SKM-1 (cell line): ENCODE measurements around the gene ATP2A1.
"Not testable (repeated sequence)": the region's sequence is repeated elsewhere in the genome, so short reads cannot be mapped to it uniquely, and the experiment has no call there.

Source experiments
- DNase-seq: peaks from one replicate; lab custom pipeline; 2025; ENCODE audit not compliant: unreplicated experiment; lab: John Stamatoyannopoulos, UW

Gene ATP2A1

GRCh38 chr16:28880955-28881354 lies 2.7 kb downstream of the ATP2A1 start:
- DNase-seq = no peak

DNA sequence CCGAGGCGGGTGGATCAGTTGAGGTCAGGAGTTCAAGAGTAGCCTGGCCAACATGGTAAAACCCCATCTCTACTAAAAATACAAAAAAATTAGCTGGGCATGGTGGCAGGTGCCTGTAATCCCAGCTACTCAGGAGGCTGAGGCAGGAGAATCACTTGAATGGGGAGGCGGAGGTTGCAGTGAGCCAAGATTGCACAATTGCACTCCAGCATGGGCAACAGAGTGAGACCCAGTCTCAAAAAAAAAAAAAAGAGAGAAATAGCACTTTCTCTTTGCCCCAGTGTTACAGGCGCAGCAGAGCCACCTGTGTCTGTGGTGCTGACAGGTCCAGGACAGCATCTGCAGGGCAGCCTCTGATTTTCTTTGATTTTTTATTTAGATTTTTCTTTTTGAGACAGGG lies 3.3 kb downstream of the ATP2A1 start:
- DNase-seq = not testable (repeated sequence)

DNA sequence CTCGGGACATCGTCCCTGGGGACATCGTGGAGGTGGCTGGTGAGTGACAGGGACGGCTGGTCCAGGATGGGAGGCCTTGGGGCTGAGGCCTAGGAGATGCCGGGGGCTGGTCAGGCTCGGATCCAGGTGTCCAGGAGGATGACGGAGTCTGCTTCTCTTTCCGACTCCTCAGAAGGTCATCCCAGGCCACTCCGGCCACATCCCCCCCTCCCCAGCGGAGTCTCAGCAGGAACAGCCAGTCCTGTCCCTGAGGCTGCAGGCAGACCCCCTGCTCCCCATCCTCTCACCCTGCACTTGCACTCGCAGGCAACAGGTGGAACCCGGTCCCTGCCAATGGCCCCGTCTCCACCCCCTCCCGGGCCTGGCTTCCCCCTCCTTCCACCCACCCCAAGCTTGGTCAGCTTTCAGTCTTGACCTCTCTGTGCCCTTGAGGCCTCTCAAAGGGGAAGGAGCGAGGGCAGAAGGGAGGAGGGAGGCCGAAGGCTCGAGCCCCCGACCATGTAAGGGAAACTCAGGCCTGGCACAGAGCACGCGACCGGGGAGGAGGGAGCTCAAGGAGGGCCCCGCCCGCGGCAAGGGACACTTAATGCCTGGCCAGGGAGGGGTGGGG lies 4.4 kb downstream of the ATP2A1 start:
- DNase-seq = no peak

DNA sequence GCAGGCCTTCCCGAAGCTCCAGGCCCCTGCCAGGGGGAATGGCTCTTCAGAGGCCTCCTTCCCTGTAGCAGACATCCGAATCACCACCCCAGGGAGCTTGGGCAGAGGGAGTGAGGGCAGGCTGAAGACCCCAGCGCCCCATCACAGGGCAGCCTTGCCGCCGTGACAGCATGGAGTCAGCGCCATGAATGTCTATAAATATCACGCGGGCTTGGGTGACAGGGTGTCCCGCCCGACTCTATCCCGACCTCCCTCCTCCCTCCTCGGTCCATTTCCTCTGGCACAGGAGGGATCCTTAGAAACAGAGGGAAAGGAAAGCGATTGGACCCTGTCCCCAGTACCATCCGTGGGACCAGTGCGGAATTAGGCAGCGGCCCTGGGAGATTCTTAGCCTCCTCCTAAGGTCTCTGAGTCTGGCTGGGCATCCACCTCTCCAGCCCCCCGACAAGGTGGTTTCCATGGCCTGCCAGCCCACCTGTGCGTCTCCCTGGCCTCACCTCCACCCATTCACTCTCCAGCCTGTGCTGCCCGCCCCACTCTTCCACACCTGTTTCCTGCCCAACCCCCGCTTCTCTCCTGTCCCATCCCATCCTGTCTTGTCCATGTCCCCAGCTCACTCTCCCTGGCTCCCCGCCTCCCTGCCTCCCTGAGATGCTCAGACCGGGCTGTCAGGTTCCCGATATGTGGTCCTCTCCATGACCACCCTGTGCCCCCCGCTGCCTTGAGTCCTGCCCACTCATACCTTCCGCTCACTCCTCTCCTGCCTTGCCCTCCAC lies 5.1 kb downstream of the ATP2A1 start:
- no peak for DNase-seq

- DNase-seq = no peak
These were observed 5.8 kb downstream of the ATP2A1 start for GRCh38 chr16:28884045-28884444.

- no peak for DNase-seq
These were observed 8.7 kb downstream of the ATP2A1 start for GRCh38 chr16:28886945-28887344.

DNA sequence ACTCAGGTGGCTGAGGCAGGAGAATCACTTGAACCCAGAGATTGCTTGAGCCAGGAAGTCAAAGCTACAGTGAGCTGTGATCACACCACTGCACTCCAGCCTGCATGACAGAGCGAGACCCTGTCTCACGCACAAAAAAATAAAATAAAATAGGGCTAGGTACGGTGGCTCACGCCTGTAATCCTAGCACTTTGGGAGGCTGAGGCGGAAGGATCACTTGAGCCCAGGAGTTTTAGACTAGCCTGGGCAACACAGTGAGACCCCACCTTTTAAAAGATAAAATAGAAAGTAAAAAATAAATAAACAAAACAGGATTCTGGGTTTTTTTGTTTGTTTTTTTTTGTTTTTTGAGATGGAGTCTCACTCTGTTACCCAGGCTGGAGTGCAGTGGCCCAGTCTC lies 12.1 kb downstream of the ATP2A1 start:
- not testable (repeated sequence) for DNase-seq

DNA sequence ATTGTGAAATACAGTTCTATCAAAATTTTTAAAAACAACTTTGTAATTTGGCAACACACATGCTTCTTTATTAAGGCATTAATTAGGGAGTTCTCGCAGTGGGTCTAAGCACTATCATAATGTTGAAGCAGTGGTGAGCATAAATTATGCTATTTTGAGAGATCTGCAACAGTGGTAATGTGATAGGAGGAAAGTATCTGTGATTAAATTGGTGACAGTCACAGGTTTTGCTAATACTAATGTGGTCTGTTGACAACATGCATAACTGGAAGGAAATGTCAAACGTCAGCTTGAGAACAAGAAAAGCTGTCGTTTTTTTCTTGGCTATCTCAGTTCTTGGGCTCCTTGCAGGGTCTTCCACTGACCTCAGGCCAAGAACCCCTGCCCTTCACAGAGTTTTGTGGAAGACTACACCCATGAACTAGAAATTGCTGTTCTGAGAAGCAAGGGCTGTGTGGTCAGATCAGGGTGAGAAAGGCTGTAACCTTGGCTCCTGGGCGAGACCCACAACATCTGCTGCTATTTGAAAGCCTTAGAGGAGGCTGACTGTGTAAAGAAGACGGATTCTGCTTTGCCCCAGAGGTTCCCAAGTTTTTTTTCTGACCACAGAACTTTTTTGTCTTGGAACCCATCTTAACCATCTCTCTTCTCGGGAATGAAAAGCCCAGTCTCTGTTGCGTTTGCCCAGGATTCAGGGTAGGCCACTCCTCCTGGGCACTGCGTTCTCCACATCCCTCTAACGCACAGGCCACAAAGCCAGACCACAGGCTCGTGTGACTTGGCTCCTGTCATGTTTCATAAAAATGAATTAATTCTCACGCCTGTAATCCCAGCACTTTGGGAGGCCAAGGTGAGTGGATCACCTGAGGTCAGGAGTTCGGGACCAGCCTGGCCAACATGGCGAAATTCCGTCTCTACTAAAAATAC lies 13.9 kb downstream of the ATP2A1 start:
- DNase-seq = no peak

DNA sequence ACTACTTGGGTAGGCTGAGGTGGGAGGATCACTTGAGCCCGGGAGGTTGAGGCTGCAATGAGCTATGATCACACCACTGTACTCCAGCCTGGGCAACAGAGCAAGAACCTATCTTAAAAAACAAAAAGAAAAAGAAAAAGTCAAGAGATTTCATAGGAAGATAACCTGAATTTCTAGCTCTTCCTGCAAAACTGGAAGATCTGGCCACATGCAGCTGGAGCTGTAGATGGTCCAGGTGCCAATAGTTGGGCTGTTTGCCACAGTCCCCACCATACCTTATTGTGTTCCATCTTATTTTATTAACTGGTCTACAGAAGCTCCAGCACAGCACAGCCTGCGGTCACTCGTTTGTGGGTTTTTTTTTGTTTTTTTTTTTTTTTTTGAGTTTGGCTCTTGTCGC lies 15.0 kb downstream of the ATP2A1 start:
- DNase-seq = no peak

- DNase-seq = no peak
These were observed 17.3 kb downstream of the ATP2A1 start for GRCh38 chr16:28895609-28896008.

GRCh38 chr16:28897826-28898225 lies 19.5 kb downstream of the ATP2A1 start:
- no peak for DNase-seq

- DNase-seq = no peak
These were observed 20.0 kb downstream of the ATP2A1 start for GRCh38 chr16:28898266-28898665.

GRCh38 chr16:28898942-28899341 lies 20.7 kb downstream of the ATP2A1 start:
- DNase-seq = no peak

DNA sequence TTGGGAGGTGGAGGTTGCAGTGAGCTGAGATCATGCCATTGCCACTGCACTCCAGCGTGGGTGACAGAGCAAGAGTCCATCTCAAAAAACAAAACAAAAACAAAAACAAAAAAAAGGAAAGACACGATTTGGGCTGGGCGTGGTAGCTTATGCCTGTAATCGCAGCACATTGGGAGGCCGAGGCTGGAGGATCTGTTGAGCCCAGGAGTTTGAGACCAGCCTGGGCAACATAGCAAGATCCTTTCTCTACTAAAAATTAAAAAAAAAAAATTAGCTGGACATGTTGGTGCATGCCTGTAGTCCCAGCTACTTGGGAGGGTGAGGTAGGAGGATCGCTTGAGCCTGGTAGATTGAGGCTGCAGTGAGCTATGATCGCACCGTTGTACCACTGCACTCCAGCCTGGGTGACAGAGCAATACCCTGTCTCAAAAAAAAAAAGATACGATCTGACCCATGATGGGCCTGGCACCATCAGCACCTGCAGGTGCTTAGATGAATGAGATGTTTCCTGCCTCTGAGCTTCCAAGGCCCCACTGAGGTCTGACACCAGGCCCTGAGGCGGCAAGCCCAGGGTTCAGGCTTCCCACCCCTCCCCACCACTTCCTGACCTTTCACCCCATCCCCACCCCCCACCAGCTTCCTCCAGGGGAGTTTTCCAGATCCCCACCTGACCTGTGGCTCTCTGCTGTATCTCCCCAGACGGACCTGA lies 21.7 kb downstream of the ATP2A1 start:
- DNase-seq = no peak

GRCh38 chr16:28900601-28901000 lies 22.3 kb downstream of the ATP2A1 start:
- no peak for DNase-seq

DNA sequence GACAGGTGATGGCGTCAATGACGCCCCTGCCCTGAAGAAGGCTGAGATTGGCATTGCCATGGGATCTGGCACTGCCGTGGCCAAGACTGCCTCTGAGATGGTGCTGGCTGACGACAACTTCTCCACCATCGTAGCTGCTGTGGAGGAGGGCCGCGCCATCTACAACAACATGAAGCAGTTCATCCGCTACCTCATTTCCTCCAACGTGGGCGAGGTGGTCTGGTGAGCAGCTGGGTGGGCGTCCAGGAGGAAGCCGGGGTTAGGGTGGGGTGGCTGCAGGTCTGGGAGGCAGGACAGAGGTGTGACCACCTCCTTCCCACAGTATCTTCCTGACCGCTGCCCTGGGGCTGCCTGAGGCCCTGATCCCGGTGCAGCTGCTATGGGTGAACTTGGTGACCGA lies 23.6 kb downstream of the ATP2A1 start:
- DNase-seq = no peak

GRCh38 chr16:28902909-28903308 lies 24.6 kb downstream of the ATP2A1 start:
- DNase-seq = no peak

GRCh38 chr16:28903344-28904042 lies 25.2 kb downstream of the ATP2A1 start:
- no peak for DNase-seq

DNA sequence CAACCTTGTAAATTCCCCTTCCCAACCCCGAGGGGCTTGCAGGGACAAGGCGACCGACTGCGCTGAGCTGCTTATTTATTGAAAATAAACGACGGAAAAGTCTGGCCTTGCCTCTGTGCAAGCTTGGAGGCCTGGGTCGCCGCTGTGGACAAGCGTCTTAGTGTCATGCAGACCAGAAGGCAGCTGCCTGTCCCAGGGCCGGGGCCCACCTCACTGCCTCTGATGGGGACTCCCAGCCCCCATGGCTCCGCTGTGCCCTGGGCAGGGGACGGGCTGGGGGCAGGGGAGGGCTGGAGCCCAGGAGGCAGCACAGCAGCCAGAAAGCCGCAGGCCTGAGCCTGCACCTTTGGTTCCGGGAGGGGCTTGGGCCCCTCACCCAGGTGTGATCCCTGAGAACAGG lies 26.1 kb downstream of the ATP2A1 start:
- no peak for DNase-seq

GRCh38 chr16:28904828-28905227 lies 26.5 kb downstream of the ATP2A1 start:
- no peak for DNase-seq
